HepG2 (cell line): Measurements from ENCODE around the gene SGCD.

ENCODE experiments used
- CREM ChIP-seq, 2 experiments: sonication (generic) in 1 of 2; formaldehyde crosslinking in 1 of 2; IDR thresholded peaks; 2 replicates each; pipeline versions ENCODE4 v1.4.0 to v1.6.1; 2016 to 2020; ENCODE audit warnings: antibody characterized with exemption in 1 of 2, mild to moderate bottlenecking in 1 of 2, missing genetic modification reagents in 1 of 2
- CTCF ChIP-seq: sonication (generic); formaldehyde crosslinking; IDR thresholded peaks from 2 replicates; pipeline ENCODE4 v1.5.0; 2020; ENCODE audit warnings: mild to moderate bottlenecking, missing genetic modification reagents, moderate library complexity
- DDIT3 ChIP-seq: sonication (generic); formaldehyde crosslinking; IDR thresholded peaks from 2 replicates; pipeline ENCODE4 v1.4.0; 2020; ENCODE audit warnings: mild to moderate bottlenecking, missing genetic modification reagents
- GABPA ChIP-seq, 2 experiments: IDR thresholded peaks; 2 replicates each; pipeline ENCODE4 v1.6.1; 2011 to 2016; ENCODE audit warnings: low read depth in 2 of 2, low read length in 1 of 2, missing biosample characterization in 1 of 2, missing genetic modification characterization in 1 of 2
- HMGXB4 ChIP-seq, 2 experiments: sonication (generic) in 1 of 2; formaldehyde crosslinking in 1 of 2; IDR thresholded peaks; 2 replicates each; pipeline versions ENCODE4 v1.4.0 to v1.6.1; 2018 to 2020; ENCODE audit warnings: missing genetic modification reagents in 2 of 2, borderline replicate concordance in 1 of 2, low read depth in 1 of 2, mild to moderate bottlenecking in 1 of 2, missing biosample characterization in 1 of 2
- NFE2L2 ChIP-seq: fragments of 150-350 bp; IDR thresholded peaks from 2 replicates; pipeline ENCODE4 v1.6.1; 2014; ENCODE audit warnings: low read length
- POLR2A ChIP-seq, 2 experiments: IDR thresholded peaks; 2 replicates each; pipeline ENCODE4 v1.6.1; 2011; ENCODE audit warnings: low read depth in 2 of 2, low read length in 2 of 2, mild to moderate bottlenecking in 1 of 2, moderate library complexity in 1 of 2; ENCODE audit not compliant: insufficient read depth in 1 of 2
- ZNF24 ChIP-seq: fragments of 450-650 bp; IDR thresholded peaks from 2 replicates; pipeline ENCODE4 v1.6.1; 2017; ENCODE audit warnings: antibody characterized with exemption, mild to moderate bottlenecking
- ZNF513 ChIP-seq: sonication (generic); formaldehyde crosslinking; conservative IDR thresholded peaks from 2 replicates; pipeline ENCODE4 v1.5.0; 2020; ENCODE audit warnings: missing genetic modification reagents
- ZNF777 ChIP-seq: sonication (generic); formaldehyde crosslinking; IDR thresholded peaks from 2 replicates; pipeline ENCODE4 v1.4.0; 2020; ENCODE audit warnings: missing genetic modification reagents

- no peak for TF ChIP-seq POLR2A (IDR thresholded peaks at IDR 0.05; ENCODE audit: insufficient read depth in 1 of 2, low read depth in 2 of 2, low read length in 2 of 2)
- no peak for TF ChIP-seq NFE2L2
- no peak for TF ChIP-seq GABPA (IDR thresholded peaks at IDR 0.05; ENCODE audit: low read depth, low read length)
- TF ChIP-seq GABPA (CRISPR knock-in tag; IDR thresholded peaks at IDR 0.05; ENCODE audit: low read depth) = no peak
- no peak for TF ChIP-seq CTCF (CRISPR knock-in tag)
- TF ChIP-seq ZNF777 = no peak
- TF ChIP-seq DDIT3 (CRISPR knock-in tag) = no peak
- TF ChIP-seq HMGXB4 (CRISPR knock-in tag; IDR thresholded peaks at IDR 0.05; ENCODE audit: borderline replicate concordance in 1 of 2, low read depth in 1 of 2) = no peak
- no peak for TF ChIP-seq ZNF513 (CRISPR knock-in tag)
- TF ChIP-seq CREM (IDR thresholded peaks at IDR 0.05) = no peak
- TF ChIP-seq CREM (CRISPR knock-in tag; IDR thresholded peaks at IDR 0.05) = no peak
- no peak for TF ChIP-seq ZNF24
These were observed 408.5 kb downstream of the SGCD start for GRCh38 chr5:156735477-156735876.
